HG03439 (cell line): ENCODE data around the gene IFNA7.
"Not testable (repeated sequence)": the region's sequence is repeated elsewhere in the genome, so short reads cannot be mapped to it uniquely, and the experiment has no call there.

ENCODE experiments used
- ATAC-seq: cut with Tn5 transposase; IDR thresholded peaks from one replicate; pipeline ENCODE4 v1.9.1; 2021; ENCODE audit warnings: mild to moderate bottlenecking, moderate library complexity; ENCODE audit not compliant: unreplicated experiment

The IFNA7 gene

GRCh38 chr9:21182810-21183736, 18.9 kb downstream of the IFNA7 start:
- peak; percentile 90 for ATAC-seq

GRCh38 chr9:21174671-21175070, 27.3 kb downstream of the IFNA7 start:
- no peak for ATAC-seq

GRCh38 chr9:21172156-21172555, 29.8 kb downstream of the IFNA7 start:
- ATAC-seq: no peak

GRCh38 chr9:21171351-21171750, 30.7 kb downstream of the IFNA7 start:
- ATAC-seq: no peak

- ATAC-seq: not testable (repeated sequence)
These were observed 35.4 kb downstream of the IFNA7 start, which contains the start of gene IFNA21 for GRCh38 chr9:21166560-21166959. Gene IFNA21, minus strand, starts transcription at chr9:21166660. Its CDS starts 48 bp downstream, at chr9:21166612.

GRCh38 chr9:21165516-21165915, 36.5 kb downstream of the IFNA7 start:
- ATAC-seq: no peak

GRCh38 chr9:21160178-21160577, 41.8 kb downstream of the IFNA7 start:
- ATAC-seq: peak; percentile 73

GRCh38 chr9:21155501-21155900, 46.5 kb downstream of the IFNA7 start:
- ATAC-seq: no peak

- ATAC-seq: no peak
These were observed 47.9 kb downstream of the IFNA7 start for GRCh38 chr9:21154018-21154608.

- no peak for ATAC-seq
These were observed 48.5 kb downstream of the IFNA7 start for GRCh38 chr9:21153336-21154017.
